IMR-90 (cell line): Measurements from ENCODE around the gene ZNF202. TPM values are rescaled to one million over a fixed set of nuclear protein-coding genes. Genes with fewer than 3 reads are reported as not detected.

Experiments used
- ATAC-seq: fragments of 200-7000 bp; cut with Tn5 transposase; 2 replicates; pipeline ENCODE4 v1.9.1; 2020; ENCODE audit warnings: low read depth, mild to moderate bottlenecking, moderate library complexity
- BruUV-seq: library from RNA; stranded (reverse); fragments of 400-500 nt; replicated peaks from 2 replicates; lab custom pipeline; 2021; lab: Mats Ljungman, UMichigan
- CTCF ChIA-PET: fragments of 300-600 bp; formaldehyde crosslinking; extraction: SDS; loops from one replicate; lab custom pipeline; 2021; ENCODE audit warnings: antibody characterized with exemption; lab: Yijun Ruan, JAX
- POLR2A ChIA-PET: fragments of 300-600 bp; sonication (Branson Sonifier 250); formaldehyde crosslinking; loops from one replicate; lab custom pipeline; 2022; ENCODE audit warnings: antibody characterized with exemption; ENCODE audit not compliant: unreplicated experiment; lab: Charles Lee
- DNase-seq: peaks from one replicate; pipeline ENCODE4 v3.0.0; 2013
- H2AFZ ChIP-seq: replicated peaks from 2 replicates; pipeline ENCODE3; 2013; ENCODE audit warnings: low read length, mild to moderate bottlenecking; ENCODE audit not compliant: poor library complexity
- H2AK5ac ChIP-seq: 2 replicates; pipeline ENCODE4 v1.6.1; 2013; ENCODE audit warnings: low read depth, low read length, inconsistent platforms
- H2AK9ac ChIP-seq: replicated peaks from 2 replicates; pipeline ENCODE3; 2013; ENCODE audit warnings: mild to moderate bottlenecking, low read depth, low read length, moderate library complexity; ENCODE audit not compliant: poor library complexity
- H2BK120ac ChIP-seq: 2 replicates; pipeline ENCODE4 v1.6.1; 2013; ENCODE audit warnings: low read depth, low read length, inconsistent platforms
- H2BK15ac ChIP-seq: 3 replicates; pipeline ENCODE4 v1.6.1; 2013; ENCODE audit warnings: low read depth, low read length, inconsistent platforms
- H2BK20ac ChIP-seq: 2 replicates; pipeline ENCODE4 v1.6.1; 2013; ENCODE audit warnings: low read depth, mild to moderate bottlenecking, inconsistent platforms, low read length, moderate library complexity
- H2BK5ac ChIP-seq: 2 replicates; pipeline ENCODE4 v1.6.1; 2013; ENCODE audit warnings: mild to moderate bottlenecking, low read depth, low read length, inconsistent platforms; ENCODE audit not compliant: poor library complexity, severe bottlenecking
- H3K14ac ChIP-seq: replicated peaks from 2 replicates; pipeline ENCODE4 v1.6.1; 2013; ENCODE audit warnings: low read depth, low read length, inconsistent platforms
- H3K18ac ChIP-seq: 2 replicates; pipeline ENCODE4 v1.6.1; 2013; ENCODE audit warnings: low read depth, low read length, control low read depth
- H3K23ac ChIP-seq: 2 replicates; pipeline ENCODE4 v1.6.1; 2013; ENCODE audit warnings: low read depth, low read length, inconsistent platforms
- H3K27ac ChIP-seq: 2 replicates; pipeline ENCODE4 v1.5.1; 2013; ENCODE audit warnings: mild to moderate bottlenecking, control low read depth, low read length; ENCODE audit not compliant: insufficient read depth
- H3K27me3 ChIP-seq: 2 replicates; pipeline ENCODE4 v1.6.1; 2013; ENCODE audit warnings: low read length; ENCODE audit not compliant: control insufficient read depth, insufficient read depth
- H3K36me3 ChIP-seq: 2 replicates; pipeline ENCODE4 v1.6.1; 2013; ENCODE audit warnings: low read length, mixed read lengths; ENCODE audit not compliant: control insufficient read depth, insufficient read depth
- H3K4ac ChIP-seq: 2 replicates; pipeline ENCODE4 v1.6.1; 2013; ENCODE audit warnings: low read depth, low read length, inconsistent platforms
- H3K4me1 ChIP-seq: 2 replicates; pipeline ENCODE4 v1.6.1; 2013; ENCODE audit warnings: low read length, mixed read lengths; ENCODE audit not compliant: control insufficient read depth, insufficient read depth
- H3K4me2 ChIP-seq: 2 replicates; pipeline ENCODE4 v1.6.1; 2013; ENCODE audit warnings: low read depth, mild to moderate bottlenecking, control low read depth, low read length, moderate library complexity
- H3K4me3 ChIP-seq: 2 replicates; pipeline ENCODE4 v1.5.1; 2013; ENCODE audit warnings: low read depth, mild to moderate bottlenecking, control low read depth, low read length, moderate library complexity; ENCODE audit not compliant: insufficient read depth
- H3K56ac ChIP-seq: 2 replicates; pipeline ENCODE4 v1.6.1; 2013; ENCODE audit warnings: low read length, inconsistent platforms; ENCODE audit not compliant: insufficient read depth; ENCODE audit errors: extremely low read depth
- H3K79me1 ChIP-seq, 2 experiments: 2 replicates each; pipeline ENCODE4 v1.6.1; 2013; ENCODE audit warnings: low read length in 2 of 2, inconsistent platforms in 1 of 2, low read depth in 1 of 2
- H3K9ac ChIP-seq: 2 replicates; pipeline ENCODE4 v1.6.1; 2013; ENCODE audit warnings: low read depth, low read length, control low read depth
- H3K9me1 ChIP-seq: 2 replicates; pipeline ENCODE4 v1.6.1; 2013; ENCODE audit warnings: low read length, inconsistent platforms; ENCODE audit not compliant: insufficient read depth
- H3K9me3 ChIP-seq: 2 replicates; pipeline ENCODE4 v1.6.1; 2013; ENCODE audit warnings: low read length; ENCODE audit not compliant: control insufficient read depth, insufficient read depth
- H4K20me1 ChIP-seq: 2 replicates; pipeline ENCODE4 v1.6.1; 2013; ENCODE audit warnings: low read length, inconsistent platforms; ENCODE audit not compliant: insufficient read depth
- H4K5ac ChIP-seq: 2 replicates; pipeline ENCODE4 v1.6.1; 2013; ENCODE audit warnings: mild to moderate bottlenecking, low read depth, low read length, control low read depth
- H4K8ac ChIP-seq, 2 experiments: 2 replicates each; pipeline ENCODE4 v1.6.1; 2013; ENCODE audit warnings: low read depth in 2 of 2, low read length in 2 of 2, control low read depth in 1 of 2, inconsistent platforms in 1 of 2
- H4K91ac ChIP-seq: 2 replicates; pipeline ENCODE4 v1.6.1; 2013; ENCODE audit warnings: low read depth, low read length, inconsistent platforms; ENCODE audit not compliant: insufficient read depth
- BHLHE40 ChIP-seq: fragments of 150-350 bp; IDR thresholded peaks from 2 replicates; pipeline ENCODE4 v1.6.1; 2016; ENCODE audit warnings: mild to moderate bottlenecking, low read depth, low read length
- CEBPB ChIP-seq: IDR thresholded peaks from 2 replicates; pipeline ENCODE4 v1.6.1; 2012; ENCODE audit warnings: low read depth, low read length, improper control_type of control experiment
- CHD1 ChIP-seq: IDR thresholded peaks from 2 replicates; pipeline ENCODE4 v1.6.1; 2012; ENCODE audit warnings: low read depth, low read length, improper control_type of control experiment
- CTCF ChIP-seq: conservative IDR thresholded peaks from 2 replicates; pipeline ENCODE4 v1.5.1; 2012; ENCODE audit warnings: mild to moderate bottlenecking, low read depth, low read length, improper control_type of control experiment
- FOS ChIP-seq: fragments of 150-350 bp; IDR thresholded peaks from 2 replicates; pipeline ENCODE4 v1.6.1; 2016; ENCODE audit warnings: low read depth, low read length
- MAFK ChIP-seq: IDR thresholded peaks from 2 replicates; pipeline ENCODE4 v1.6.1; 2012; ENCODE audit warnings: low read depth, low read length, improper control_type of control experiment
- MAZ ChIP-seq: IDR thresholded peaks from 2 replicates; pipeline ENCODE4 v1.6.1; 2012; ENCODE audit warnings: low read depth, mild to moderate bottlenecking, low read length, improper control_type of control experiment, moderate library complexity, borderline replicate concordance
- MXI1 ChIP-seq: IDR thresholded peaks from 2 replicates; pipeline ENCODE4 v1.6.1; 2012; ENCODE audit warnings: low read depth, mild to moderate bottlenecking, low read length, moderate library complexity, borderline replicate concordance
- NFE2L2 ChIP-seq: fragments of 150-350 bp; IDR thresholded peaks from 2 replicates; pipeline ENCODE4 v1.6.1; 2016; ENCODE audit warnings: low read depth, mild to moderate bottlenecking, low read length
- POLR2A ChIP-seq: IDR thresholded peaks from 2 replicates; pipeline ENCODE4 v1.6.1; 2012; ENCODE audit warnings: mild to moderate bottlenecking, low read depth, low read length
- RAD21 ChIP-seq: IDR thresholded peaks from 2 replicates; pipeline ENCODE4 v1.6.1; 2012; ENCODE audit warnings: low read length, improper control_type of control experiment
- RCOR1 ChIP-seq: IDR thresholded peaks from 2 replicates; pipeline ENCODE4 v1.6.1; 2012; ENCODE audit warnings: mild to moderate bottlenecking, low read length, improper control_type of control experiment; ENCODE audit not compliant: insufficient replicate concordance
- RFX5 ChIP-seq: IDR thresholded peaks from 2 replicates; pipeline ENCODE4 v1.8.0; 2012; ENCODE audit warnings: low read depth, mild to moderate bottlenecking, low read length, moderate library complexity
- SMC3 ChIP-seq: fragments of 150-350 bp; IDR thresholded peaks from 2 replicates; pipeline ENCODE4 v1.6.1; 2016; ENCODE audit warnings: low read depth, mild to moderate bottlenecking, antibody characterized with exemption, low read length, moderate library complexity
- USF2 ChIP-seq: fragments of 150-350 bp; IDR thresholded peaks from 2 replicates; pipeline ENCODE4 v1.6.1; 2017; ENCODE audit warnings: mild to moderate bottlenecking, antibody characterized with exemption, low read length, low read depth
- WGBS, 2 experiments: methylation state at CpG; one replicate each; pipeline versions ENCODE4 v1.1.5 to v1.1.7; 2013; ENCODE audit warnings: missing lambda C conversion rate in 2 of 2; ENCODE audit not compliant: insufficient read length in 1 of 2; ENCODE audit errors: extremely low coverage in 2 of 2; 5-methylcytosine and 5-hydroxymethylcytosine counted together
- dilution Hi-C: fragments of 300-500 bp; cut with HindIII; formaldehyde crosslinking; loops from one replicate; pipeline ENCODE4 v1.14.3; 2018; ENCODE audit warnings: low sequenced_read_pairs; ENCODE audit not compliant: unreplicated experiment
- in situ Hi-C: fragments of 300-500 bp; cut with MboI; formaldehyde crosslinking; loops from 3 replicates; pipeline ENCODE4 v1.14.3; 2019; ENCODE audit warnings: low sequenced_read_pairs, inconsistent platforms, mixed read lengths
- intact Hi-C: fragments of 100-400 bp; cut with micrococcal nuclease; formaldehyde crosslinking; loops from 2 replicates; pipeline ENCODE4 v1.10.0; 2022
- polyA plus RNA-seq, 3 experiments: library from polyadenylated mRNA; depleted of rRNA; stranded (reverse); fragments of >200 nt; gene quantifications; 2 replicates each; pipeline ENCODE4 v1.2.3, GENCODE V29; 2012; ENCODE audit warnings: low replicate concordance in 1 of 3
- total RNA-seq: library from RNA; depleted of rRNA; stranded (reverse); fragments of >200 nt; gene quantifications from 2 replicates; pipeline ENCODE4 v1.2.3, GENCODE V29; 2012
- TF ChIP-seq, protein P1 (sequence below): fragments of 150-350 bp; IDR thresholded peaks from 2 replicates; pipeline ENCODE4 v1.6.1; 2016; ENCODE audit warnings: low read depth, mild to moderate bottlenecking, low read length, moderate library complexity, borderline replicate concordance

The ZNF202 gene
- total and polyA plus RNA-seq, 2 of the 4 experiments (the other 2 are of a cell fraction), result 7.7 to 8.2 TPM

DNA sequence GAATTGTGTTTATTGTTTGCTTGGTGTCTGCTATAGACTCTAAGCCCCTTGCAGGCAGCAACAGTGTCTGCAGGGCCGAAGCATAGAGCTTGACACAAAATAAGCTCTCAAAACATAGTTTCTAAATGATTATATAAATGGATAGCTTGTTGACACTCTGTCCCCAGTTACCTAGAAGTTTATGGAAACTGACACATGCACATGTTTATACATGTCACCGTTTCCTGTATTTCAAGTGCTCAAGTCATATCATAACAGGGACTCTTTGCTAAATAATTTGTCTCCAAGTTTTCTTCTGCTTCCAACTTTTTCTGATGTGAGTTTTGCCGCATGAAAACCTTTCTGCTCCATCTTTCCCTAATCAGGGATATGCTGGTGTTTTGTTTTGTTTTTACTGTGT lies 16.5 kb upstream of the ZNF202 start:
- Histone ChIP-seq H3K4me2 (no peak overlapping the region), H2BK5ac (no peak overlapping the region), H3K9me3 (no peaks in the 10 kb centered on the region), H3K27ac (no peak overlapping the region), H3K36me3 (no peaks in the 10 kb centered on the region), H3K4me1 (no peaks in the 10 kb centered on the region), H3K9me1 (no peaks in the 10 kb centered on the region), H4K20me1 (no peaks in the 10 kb centered on the region), H3K9ac (no peak overlapping the region), H4K91ac (no peak overlapping the region), H3K23ac (no peak overlapping the region), H2AK5ac (no peak overlapping the region), H3K56ac (no peak overlapping the region), H3K4me3 (no peak overlapping the region), H3K4ac (no peak overlapping the region), H4K5ac (no peak overlapping the region), H3K14ac (no peak overlapping the region), H2AK9ac (no peak overlapping the region), H4K8ac (no peak overlapping the region), H3K79me1 (no peaks in the 10 kb centered on the region), H3K18ac (no peak overlapping the region), H2BK20ac (no peak overlapping the region), H3K27me3 (peaks cover 5% of the 10 kb centered on the region), H2BK120ac (no peak overlapping the region), H2BK15ac (no peak overlapping the region), H2AFZ (no peak overlapping the region)
- DNase-seq (no peak), ATAC-seq (no peak)
- TF ChIP-seq RCOR1 (no peak), RAD21 (no peak), CEBPB (no peak), USF2 (no peak), MXI1 (no peak), CTCF (no peak), CHD1 (no peak), MAZ (no peak), BHLHE40 (no peak), MAFK (no peak), SMC3 (no peak), FOS (no peak), POLR2A (no peak), RFX5 (no peak), NFE2L2 (no peak)
- TF ChIP-seq, protein P1, sequence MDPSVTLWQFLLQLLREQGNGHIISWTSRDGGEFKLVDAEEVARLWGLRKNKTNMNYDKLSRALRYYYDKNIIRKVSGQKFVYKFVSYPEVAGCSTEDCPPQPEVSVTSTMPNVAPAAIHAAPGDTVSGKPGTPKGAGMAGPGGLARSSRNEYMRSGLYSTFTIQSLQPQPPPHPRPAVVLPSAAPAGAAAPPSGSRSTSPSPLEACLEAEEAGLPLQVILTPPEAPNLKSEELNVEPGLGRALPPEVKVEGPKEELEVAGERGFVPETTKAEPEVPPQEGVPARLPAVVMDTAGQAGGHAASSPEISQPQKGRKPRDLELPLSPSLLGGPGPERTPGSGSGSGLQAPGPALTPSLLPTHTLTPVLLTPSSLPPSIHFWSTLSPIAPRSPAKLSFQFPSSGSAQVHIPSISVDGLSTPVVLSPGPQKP, result no peak
- POLR2A ChIA-PET, result no interaction called here
- no CpG with 5 or more reads among the region's 3 CpGs for WGBS, 2 experiments
- CTCF ChIA-PET, result interaction anchor here (0.6 kb wide), 1 partner anchor 124 kb away, joined by 5 read pairs; no protein-coding TSS in a partner anchor
- BruUV-seq, result no TSS peak
- intact Hi-C loops (no loop called here), in situ Hi-C loops (no loop called here), dilution Hi-C loops (no loop called here)
